NCI-H82 (cell line): ENCODE results near the gene OSBPL1A.
"Not testable (repeated sequence)": the region's sequence is repeated elsewhere in the genome, so short reads cannot be mapped to it uniquely, and the experiment has no call there.

Experiments
- DNase-seq: peaks from one replicate; lab custom pipeline; 2025; lab: John Stamatoyannopoulos, UW

The OSBPL1A gene

DNA sequence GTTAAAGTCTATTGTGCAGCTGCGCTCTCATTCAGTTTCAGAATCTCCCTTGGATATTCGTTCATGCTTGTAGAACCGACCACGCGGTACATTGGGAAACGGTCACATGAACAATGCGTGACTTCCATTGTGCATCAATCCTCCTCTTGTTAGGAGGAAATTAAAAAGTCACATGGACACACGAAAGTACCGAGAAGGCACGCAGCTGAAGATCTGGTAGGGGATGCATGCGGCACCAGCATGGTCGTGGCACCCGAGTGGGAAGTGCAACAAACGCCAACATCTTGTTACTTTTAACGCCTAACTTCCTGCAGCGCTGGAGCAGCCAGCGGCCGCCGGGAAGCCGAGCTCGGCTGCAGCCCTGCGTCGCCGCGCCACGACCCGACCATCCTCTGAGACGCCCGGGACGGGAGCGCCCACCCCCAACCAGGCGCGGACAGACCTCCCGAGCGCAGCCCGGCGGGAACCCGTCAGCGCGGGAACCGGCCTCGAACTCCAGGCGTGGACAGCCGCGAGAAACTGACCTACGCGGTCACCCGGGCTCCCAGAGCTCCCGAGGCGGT lies 412 bp downstream of the OSBPL1A start:
- peak; percentile 83 for DNase-seq

DNA sequence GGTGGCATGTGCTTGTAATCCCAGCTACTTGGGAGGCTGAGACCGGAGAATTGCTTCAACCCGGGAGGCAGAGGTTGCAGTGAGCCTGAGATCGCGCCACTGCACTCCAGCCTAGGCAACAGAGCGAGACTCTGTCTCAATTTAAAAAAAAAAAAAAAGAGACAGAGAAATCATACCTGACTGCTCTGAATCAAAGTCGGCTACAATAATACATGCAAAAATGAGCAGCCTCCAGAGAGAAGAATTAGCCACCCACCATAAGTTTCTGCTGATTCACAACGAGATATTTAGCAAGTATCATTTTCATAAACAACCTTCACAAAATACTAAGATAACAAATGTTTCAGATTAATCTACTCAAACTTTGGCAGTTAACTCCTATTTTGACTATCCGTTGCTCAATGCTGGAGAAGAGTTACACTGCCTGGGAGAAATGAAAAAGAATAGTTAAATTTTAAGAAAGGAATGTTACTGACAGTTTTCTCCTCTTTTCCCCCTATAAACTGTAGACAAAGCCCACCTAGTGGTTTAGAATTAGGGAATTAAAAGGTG lies 1.5 kb downstream of the OSBPL1A start:
- no peak for DNase-seq

DNA sequence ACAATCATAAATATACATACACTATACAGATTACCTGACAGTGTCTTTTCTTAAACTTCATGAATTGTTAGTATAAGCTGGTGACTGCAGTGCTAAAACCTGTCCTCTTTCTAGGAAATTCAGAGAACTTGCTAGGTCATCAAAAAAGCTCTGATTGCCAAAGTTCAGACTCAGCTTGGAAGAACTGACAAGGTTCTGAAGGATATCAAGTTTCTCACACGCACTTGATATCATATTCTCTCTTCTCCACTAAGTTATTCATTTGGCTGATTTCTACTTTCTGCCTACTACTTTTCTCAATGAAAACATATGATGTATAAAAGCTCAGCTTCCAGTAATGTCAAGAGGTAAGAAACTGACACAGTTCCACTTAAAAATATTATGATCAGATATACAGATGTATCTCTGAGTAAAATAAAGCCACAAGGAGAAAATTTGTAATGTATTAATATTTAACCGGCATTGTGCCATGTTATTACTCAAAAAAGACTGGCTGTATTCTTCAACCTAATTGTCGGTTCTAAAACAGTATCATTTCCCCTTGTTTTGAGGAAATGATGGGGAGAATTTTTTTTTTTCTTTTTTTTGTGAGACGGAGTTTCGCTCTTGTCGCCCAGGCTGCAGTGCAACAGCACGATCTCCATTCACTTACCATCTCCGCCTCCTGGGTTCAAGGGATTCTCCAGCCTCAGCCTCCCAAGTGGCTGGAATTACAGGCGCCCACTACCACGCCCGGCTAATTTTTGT lies 2.4 kb downstream of the OSBPL1A start:
- no peak for DNase-seq

DNA sequence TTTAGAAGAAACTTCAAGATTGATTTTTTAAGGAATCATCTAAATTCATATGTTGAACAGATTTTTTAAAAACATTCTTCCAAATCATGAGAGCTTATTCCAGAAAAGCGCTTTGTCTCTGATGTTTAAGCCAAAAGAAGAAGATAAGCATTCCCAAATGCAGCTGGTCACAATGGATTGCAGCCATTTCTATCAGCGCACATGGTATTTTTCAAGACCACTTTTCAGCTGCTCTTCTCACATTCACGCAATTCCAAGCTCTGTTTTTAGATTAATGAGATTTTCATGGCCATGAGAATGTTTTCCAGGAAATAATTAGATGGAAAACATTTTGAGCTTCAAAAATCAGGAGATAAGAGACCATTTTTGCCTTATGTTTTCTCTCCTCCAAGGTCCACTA lies 8.7 kb downstream of the OSBPL1A start:
- DNase-seq, result no peak

DNA sequence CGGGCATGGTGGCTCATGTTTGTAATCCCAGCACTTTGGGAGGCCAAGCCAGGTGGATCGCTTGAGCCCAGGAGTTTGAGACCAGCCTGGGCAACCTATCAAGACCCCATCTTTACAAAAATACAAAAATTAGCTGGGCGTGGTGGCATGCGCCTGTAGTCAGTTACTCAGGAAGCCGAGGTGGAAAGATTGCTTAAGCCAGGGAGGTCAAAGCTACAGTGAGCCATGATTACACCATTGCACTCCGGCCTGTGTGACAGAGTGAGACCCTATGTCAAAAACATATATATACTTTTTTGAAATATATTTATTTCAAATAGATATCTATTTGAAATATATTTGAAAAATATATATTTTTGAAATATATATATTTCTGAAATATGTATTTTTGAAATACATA lies 10.9 kb downstream of the OSBPL1A start:
- DNase-seq, result no peak

DNA sequence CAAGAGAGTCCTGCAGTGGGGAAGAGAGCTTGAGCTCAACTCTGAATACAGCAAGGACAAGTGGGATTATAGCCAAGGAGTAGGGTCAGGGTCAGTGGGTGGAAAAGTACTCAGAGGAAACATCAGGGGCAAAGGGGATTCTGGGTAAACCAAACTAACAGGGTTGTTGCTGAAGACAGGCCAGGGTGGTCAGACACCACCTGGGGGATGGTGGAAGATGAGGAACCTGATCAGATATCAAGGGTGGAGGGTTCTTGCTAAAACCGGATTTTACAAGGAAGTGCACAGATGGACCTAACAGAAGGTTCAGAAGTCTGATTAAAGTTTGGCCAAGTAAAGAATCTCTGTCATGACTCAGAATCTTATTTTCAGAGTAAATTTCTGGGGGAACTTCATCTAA lies 16.5 kb downstream of the OSBPL1A start:
- no peak for DNase-seq

DNA sequence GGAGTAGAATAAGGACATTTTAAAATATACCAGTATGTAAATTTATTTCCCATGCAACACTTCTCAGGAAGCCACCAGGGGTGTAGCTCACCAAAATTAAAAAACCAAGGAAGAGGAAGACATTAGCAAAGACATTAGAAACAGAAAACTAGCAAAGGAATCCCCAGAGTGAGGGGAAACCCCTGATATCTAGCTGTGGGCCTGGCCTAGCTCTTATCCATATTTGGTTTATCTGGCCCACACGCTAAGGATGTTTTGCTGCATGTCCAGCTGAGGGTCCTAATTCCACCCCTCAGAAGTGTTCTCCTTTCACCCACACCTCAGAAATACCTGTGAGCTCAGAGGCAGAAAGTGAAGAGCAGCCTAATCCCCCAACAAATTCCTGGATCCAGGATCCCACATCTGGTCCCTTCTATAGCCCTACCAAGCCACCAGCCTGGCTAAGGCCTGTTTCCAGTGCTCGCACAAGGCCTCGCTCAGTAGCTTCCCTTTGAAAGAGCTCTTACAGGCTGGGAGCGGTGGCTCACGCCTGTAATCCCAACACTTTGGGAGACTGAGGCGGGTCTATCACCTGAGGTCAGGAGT lies 17.4 kb downstream of the OSBPL1A start:
- no peak for DNase-seq

DNA sequence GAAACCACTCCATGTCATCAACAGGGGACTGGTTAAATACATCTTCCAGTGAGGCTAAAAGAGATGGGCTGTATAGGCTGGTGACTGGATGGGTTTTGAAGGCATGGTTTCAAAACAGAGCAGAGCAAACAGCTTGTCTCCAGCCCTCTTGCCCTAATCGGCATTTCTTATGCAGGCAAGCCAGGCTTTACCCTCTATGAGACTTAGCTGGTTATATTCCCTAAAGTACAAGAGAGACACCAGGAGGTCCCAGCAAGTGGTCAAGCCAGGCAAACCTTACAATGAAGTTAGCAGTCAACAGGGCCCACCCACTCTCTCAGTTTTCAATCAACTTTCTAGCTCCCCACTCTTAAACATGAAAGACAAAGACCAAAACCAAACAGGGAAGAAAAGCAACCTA lies 19.0 kb downstream of the OSBPL1A start:
- DNase-seq, result no peak

DNA sequence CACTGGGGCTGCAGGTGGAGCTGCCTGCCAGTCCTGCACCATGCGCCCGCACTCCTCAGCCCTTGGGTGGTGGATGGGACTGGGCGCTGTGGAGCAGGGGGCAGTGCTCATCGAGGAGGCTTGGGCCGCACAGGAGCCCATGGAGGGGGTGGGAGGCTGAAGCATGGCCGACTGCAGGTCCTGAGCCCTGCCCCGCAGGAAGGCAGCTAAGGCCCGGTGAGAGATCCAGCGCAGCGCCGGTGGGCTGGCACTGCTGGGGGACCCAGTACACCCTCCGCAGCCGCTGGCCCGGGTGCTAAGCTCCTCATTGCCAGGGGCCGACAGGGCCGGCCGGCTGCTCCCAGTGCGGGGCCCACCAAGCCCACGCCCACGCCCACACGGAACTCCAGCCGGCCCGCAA lies 21.1 kb downstream of the OSBPL1A start:
- DNase-seq, result not testable (repeated sequence)

DNA sequence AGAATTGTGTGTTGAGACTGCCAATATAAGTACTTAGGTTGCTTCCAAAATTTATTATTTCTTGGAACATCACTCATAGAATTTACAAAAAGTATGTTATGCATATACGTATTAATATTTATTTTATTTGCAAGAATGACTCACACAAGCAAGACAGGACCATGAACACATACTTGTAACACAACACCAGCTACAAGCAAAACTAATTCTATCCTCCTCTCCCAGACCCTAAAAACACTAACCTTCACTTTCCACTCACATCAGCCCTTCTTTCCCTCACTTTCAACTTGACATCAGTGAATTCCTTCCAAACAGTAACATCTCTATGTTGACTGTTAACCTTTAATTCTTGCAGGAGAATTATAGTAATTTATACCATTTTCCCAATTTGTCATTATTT lies 24.3 kb downstream of the OSBPL1A start:
- no peak for DNase-seq

DNA sequence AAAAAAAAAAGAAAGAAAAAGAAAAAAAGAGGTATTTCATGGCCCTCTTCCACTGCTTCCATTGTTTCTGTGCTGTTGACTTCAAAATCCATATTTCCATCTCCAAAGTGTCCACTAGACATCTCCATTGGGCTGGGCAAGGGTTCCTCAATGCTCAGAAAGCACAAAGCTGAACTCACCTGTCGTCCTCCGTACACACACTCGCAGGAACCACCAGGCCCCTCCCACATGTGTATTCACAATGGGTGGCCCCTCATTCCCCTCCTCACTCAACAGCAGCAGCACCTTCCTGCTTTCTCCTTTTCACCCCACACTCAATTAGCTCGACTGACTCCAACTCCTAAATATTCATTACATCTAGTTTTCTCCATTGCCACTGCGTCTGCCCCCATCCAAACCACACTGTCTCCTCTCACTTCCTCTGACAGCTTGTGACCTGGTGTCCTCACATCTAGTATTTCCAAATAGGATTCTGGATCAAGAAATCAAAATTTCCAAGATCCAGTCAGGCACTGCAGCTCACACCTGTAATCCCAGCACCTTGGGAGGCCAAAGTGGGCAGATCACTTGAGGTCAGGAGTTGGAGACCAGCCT lies 25.2 kb downstream of the OSBPL1A start:
- DNase-seq, result no peak

DNA sequence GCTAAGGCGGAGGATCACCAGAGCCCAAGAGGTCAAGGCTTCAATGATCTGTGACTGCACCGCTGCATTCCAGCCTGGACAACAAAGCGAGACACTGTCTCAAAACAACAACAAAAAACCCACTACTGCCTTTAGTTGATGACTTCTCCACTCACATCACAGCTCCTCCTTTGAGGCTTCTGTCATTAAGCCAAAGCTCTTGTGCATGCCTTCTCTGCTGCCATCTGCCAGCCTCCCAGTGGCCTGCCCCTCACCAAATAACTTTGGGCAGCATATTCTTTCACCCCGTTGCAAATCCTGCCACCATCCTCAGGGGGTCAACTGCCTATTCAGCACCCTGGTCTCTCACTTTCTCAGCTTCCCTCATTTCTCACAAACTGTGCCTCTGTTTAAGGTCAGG lies 27.5 kb downstream of the OSBPL1A start:
- DNase-seq, result no peak

DNA sequence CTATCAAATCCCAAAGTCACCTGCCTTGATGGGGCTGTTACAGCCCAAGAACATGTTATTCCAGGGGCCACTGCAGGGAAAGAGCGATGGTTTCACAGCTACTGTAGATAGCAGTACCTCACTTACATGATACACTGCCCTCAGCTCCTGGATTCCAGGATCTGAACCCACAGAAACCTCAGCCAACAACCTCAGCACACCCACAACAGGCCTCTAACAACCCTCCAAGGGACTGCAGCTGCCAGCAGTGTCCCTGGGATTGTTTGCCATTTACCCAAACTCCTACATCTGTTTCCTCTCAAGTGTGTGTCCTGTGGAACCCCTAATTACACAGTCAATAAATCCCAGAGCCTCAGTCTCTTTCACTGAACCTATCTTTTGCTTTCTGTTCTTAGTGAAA lies 28.2 kb downstream of the OSBPL1A start:
- DNase-seq, result no peak

DNA sequence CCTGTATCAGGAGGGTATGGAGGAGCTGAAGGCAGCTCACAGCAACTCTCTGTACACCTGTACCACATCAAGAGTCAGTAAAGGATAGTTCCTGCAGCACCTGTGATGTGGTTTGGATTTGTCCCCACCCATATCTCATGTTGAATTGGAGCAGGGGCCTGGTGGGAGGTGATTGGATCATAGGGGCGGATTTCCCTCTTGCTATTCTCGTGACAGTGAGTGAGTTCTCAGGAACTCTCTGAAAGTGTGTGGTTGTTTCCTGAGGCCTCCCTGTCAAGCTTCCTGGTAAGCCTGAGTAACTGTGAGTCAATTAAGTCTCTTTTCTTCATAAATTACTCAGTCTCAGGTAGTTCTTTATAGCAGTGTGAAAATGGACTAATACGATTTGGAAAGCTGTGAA lies 28.9 kb downstream of the OSBPL1A start:
- DNase-seq, result no peak

DNA sequence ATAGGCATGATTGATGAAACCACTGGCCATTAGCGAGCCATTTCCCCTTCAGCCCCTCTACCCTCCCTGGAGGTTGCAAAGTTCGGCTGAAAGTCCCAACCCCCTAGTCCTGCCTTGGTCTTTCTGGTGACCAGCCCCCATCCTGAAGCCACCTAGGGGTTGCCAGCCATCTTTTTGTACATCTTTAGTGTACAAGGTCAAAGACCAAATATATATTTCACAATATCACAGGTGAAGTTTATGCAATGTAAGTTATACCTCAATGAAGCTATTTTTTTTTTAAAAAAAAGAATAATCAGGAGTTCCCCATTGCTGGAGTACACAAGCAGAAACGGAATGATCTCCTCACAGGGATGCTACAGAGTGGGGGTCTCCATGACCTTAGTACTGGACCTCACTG lies 31.3 kb downstream of the OSBPL1A start:
- no peak for DNase-seq

DNA sequence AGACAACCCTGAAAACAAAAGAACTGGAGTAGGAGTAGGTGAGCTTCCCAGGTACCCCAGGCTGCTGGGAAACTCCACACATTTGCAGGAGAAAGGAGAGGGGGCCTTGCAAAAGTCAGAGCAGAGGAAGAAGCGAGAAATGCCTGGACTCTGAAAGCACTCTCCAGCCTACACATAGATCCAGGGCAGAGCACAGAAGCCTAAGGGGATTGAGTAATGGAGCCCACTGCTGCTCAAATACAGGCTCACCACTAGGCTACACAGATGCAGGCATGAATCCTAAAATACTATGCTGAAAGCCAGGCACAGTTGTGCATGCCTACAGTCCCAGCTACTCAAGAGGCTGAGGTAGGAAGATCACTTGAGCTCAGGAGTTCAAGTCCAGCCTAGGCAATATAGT lies 33.4 kb downstream of the OSBPL1A start:
- DNase-seq, result no peak

DNA sequence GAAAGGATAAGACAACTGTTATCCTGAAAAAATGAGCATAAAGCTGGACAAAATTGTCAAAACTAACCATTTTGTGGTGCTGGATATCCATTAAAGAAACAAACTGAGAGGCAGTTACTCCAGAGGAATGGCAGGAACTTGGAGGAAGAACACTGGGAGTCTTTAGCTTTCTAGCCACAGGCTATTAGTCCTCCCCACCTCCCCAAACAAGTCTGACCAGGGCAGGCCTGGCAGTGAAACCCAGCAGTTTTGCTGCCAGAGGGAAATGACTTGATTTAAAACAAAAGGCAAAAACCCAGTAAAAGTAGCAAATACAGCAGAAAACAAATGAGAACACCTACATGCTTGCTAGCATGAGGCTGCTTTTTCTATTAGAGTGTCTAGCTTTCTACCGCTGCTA lies 34.9 kb downstream of the OSBPL1A start:
- DNase-seq, result no peak

DNA sequence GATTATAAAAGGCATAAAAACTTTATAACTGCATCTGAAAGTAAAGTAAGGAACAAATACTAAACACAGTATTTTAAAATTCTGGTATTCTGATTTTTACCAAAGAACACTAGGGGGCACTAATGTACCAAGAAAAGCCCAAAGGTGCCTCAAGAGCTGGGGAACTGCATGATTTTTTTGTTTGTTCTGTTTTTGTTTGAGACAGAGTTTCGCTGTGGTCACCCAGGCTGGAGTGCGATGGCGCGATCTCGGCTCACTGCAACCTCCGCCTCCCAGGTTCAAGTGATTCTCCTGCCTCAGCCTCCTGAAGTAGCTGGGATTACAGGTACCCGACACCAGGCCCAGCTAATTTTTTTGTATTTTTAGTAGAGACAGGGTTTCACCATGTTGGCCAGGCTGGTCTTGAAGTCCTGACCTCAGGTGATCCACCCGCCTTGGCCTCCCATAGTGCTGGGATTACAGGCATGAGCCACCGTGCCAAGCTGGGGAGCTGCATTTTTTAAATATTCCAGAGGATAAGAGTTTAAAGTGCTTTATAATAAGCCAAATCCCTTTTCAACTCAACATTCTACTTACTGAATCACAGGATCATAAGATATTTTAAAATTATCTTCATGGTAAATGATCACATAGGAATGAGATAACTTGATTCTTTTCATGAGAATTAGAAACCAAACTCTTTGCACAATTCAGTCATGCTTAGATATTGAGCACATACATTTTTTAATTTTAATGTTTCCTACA lies 37.7 kb downstream of the OSBPL1A start:
- peak; percentile 62 for DNase-seq

DNA sequence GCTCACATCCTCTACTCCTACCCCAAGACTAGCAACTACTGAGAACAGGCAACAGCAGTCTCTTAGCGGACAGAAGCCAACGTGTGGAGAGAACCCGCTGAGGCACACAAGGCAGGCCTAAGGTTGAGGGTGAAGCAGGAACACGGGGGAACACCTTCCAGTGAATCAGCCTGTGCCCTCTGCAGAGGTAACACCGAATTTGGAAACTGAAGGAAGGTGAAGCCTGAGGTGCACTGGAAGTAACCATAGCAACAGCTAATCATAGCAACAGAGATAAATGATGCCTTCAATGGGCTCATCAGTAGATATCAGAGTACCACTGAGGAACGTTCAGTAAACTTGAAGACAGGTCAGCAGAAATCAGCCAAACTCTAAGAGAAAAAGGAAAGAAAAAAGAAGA lies 43.3 kb downstream of the OSBPL1A start:
- no peak for DNase-seq

DNA sequence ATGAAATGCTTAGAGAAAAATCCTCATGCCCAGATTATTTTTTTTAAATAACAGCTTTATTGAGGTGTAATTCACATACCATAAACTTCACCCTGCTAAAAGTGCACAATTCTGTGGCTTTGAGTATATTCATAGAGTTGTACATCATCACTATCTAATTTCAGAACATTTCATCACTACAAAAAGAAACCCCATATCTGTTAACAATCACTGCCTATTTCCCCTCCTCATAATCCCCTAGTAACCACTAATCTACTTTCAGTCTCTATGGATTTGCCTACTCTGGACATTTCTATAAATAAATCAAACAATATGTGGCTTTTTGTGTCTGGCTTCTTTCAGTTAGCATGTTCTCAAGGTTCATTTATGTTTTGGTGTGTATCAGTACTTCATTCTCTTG lies 51.4 kb downstream of the OSBPL1A start:
- peak; percentile 44 for DNase-seq

DNA sequence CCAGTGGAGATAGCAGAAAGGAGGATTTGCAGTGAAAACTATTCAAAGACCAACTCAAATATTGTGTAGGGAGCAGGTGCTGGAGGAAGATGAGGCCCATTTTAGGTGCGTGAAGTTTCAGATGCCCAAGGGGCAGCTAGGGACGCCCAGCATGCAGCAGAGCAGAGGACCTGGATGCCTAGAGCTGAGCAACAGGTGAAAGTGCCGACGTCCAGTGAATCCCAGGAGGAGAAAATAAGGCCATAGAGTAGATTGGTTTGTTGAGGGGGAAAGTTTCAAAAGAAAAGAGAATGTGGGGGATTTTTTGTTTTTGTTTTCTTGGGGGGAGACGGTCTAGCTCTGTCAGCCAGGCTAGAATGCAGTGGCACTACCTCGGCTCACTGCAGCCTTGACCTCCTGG lies 53.1 kb downstream of the OSBPL1A start:
- DNase-seq, result no peak

DNA sequence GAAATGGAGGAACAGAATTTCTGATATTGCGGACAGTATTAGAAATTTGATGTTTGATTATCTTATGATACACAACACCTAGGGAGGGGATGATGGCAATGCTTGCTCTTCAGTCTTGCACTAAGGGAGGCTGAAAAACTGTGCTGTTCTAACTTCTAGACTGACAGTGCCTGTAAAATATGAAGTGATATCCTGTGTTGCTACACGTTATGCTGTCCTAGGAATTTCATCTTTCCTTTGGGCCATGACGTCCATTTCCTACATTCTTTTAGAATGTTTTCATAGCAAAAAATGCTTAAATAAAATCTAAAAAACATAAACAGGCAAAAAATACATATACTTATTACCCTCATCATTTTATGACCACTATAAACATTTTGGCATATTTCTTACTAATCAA lies 55.3 kb downstream of the OSBPL1A start:
- DNase-seq, result no peak
